Activated CD4-positive, alpha-beta T cell treated with anti-CD3 and anti-CD28 coated beads, Interleukin-2, amount 50 U/mL, for 24 hours (primary cell): ENCODE measurements around the gene ZNF584.
A peak's percentile ranks its signal among the peaks of the same experiment; 100 is the strongest.
"Not testable (repeated sequence)": the region's sequence is repeated elsewhere in the genome, so short reads cannot be mapped to it uniquely, and the experiment has no call there.

Experiments used
- DNase-seq, 2 donors: peaks; one replicate each; pipeline ENCODE4 v3.0.0-alpha.2; 2020; ENCODE audit warnings: low read depth in 1 of 2, low spot score in 1 of 2

ZNF584 gene

GRCh38 chr19:58403920-58404478, 4.5 kb upstream of the ZNF584 start:
- not testable (repeated sequence) for DNase-seq

DNA sequence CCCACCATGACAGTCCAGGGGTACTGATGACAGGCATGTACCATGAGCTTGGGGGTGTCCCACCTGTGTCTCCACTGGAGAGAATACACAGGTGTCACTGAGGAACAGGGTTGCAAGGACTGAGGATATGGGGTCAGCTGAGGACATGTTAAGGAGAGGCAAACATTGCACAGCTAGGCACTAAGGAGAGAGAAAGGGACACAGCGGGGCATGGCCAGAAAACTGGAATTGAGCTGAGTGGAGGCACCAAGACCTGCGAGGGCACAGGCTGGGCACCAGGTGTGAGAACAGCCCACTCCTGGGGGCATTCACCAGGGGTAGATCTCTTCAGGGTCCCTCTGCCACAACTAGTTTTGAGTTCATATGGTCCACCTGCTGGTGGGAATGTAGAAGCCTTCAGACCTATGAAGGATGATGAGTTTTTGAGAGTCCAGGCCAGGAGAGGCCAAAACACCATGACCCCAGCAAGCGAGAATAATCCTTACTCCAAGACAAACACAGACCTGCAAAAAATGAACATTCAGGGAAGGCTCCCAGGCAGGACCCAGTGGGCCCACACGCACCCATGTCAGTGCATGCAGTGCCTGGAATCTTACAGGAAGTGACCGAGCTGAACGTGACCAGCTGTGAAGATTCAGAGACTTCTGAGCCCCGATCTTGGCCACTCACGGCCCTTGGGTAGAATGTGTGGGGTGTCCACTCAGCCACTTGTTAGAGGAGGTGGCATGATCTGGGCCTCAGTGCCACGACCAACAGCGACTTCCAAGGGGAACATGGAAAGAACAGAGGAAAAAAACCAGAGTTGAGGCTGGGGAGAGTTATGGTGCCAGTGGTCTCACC, 1.4 kb upstream of the ZNF584 start:
- no peak for DNase-seq

GRCh38 chr19:58407658-58408151, 744 bp upstream of the ZNF584 start:
- no peak for DNase-seq

- no peak for DNase-seq
Measured at GRCh38 chr19:58409010-58409790, 751 bp downstream of the ZNF584 start.

DNA sequence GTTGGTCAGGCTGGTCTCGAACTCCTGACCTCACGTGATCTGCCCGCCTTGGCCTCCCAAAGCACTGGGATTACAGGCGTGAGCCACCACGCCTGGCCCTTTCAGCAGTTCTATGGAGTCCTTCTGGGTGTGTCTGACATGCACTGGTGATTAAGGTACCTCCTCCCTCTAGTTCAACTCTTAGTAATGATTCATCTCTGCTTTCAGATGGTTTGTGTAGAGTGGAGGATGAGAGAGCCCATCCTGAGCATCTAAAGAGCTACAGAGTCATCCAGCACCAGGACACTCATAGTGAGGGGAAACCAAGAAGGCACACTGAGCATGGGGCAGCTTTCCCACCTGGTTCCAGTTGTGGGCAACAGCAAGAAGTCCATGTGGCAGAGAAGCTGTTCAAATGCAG, 8.2 kb downstream of the ZNF584 start:
- DNase-seq, result no peak

GRCh38 chr19:58417071-58417470, 8.6 kb downstream of the ZNF584 start:
- no peak for DNase-seq

DNA sequence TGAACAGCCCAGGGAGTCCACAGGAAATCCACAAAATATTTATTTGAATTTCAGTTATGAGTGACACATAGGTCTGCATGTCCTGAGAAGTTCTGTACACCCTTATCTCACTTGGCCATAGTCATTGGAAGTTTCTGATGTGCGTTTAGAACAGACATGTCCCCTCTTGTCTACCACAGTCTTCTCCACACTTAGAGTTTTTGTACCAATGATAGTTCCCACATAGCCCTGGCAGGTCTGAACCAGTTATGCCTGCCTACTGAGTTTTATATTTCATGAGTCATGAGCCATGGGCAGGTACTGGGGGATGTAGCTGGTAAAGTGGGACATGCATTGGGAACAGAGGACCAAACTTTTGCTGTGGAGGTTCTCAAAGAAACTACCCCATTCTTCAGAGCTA, 20.2 kb downstream of the ZNF584 start:
- no peak for DNase-seq

GRCh38 chr19:58429745-58430144, 21.3 kb downstream of the ZNF584 start:
- no peak for DNase-seq

GRCh38 chr19:58434217-58434616, 25.8 kb downstream of the ZNF584 start:
- DNase-seq, result no peak

DNA sequence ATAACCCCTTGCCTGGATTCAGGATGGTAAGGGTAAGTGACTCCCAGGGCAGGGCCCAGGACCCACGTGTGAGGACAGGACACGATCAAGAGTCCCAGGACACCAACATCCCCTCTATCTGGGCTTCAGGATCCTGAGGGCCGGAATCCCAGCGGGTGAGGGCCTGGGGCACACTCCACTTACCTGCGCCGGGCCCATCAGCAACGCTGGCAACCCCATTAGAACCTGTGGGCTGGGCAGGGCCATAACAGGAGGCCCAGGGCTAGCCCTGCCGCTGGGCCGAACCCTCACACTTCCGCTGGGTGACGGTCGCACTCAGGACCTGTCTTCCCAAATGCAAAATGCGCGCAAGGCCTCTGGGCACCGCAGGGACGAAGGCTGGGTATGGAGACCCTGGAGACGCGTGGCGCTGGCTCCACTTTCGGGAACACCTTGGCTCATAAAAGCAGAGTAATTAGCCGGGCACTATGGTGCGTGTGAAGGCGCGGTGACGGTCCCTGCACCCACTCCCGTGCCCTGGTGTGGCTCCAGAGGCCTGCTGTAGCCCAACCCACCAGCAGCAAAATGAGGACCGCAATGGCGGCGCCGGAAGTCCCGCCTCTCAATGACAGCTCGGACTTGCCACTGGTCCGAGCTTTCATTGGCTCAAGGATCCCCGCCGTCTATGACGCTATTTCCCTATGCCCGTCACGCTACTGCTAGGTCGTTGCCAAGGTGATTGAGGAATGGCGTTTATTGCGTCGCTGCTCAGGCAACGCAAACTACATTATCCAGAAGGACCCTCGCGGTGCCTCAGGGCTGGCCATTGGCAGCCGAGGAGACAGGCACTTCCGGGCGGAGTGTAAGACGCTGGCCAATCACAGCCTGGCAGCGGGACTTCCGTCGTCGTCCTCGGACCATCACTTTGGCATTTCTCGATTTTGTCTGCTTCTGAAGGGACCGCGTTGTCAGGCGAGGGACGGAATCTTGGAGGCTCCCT, 31.4 kb downstream of the ZNF584 start, which contains the start of gene ZNF132:
TSS of gene ZNF132 (minus strand) at position 578 of the 979 bp plus-strand sequence. CDS start at position 246, 332 bp downstream.
- DNase-seq, result peak; percentile 78 to 96

DNA sequence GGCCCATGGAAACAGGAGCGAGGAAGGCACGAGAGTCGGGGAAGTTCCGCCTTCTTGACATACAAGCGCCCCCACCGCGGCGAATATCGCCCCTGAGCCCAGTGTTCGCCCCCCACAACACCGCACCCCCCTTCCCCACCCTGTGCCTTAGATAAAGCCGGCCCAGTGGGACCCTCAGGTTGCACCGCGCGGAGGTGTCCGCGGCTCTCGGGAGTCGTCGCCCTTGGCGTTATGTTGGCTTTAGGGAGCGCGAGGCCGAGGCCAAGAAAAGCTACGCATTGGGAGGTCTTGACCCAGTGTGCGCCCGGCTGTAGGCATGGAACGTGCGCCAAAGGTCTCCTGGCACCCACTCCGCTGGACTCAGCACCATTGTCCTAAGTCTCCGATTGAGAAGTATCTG, 32.1 kb downstream of the ZNF584 start:
- no peak for DNase-seq

- DNase-seq, result not testable (repeated sequence)
Measured at GRCh38 chr19:58442986-58443385, 34.5 kb downstream of the ZNF584 start.

GRCh38 chr19:58448860-58449259, 40.4 kb downstream of the ZNF584 start:
- DNase-seq, result not testable (repeated sequence)

- DNase-seq, result not testable (repeated sequence)
Measured at GRCh38 chr19:58449980-58450379, 41.5 kb downstream of the ZNF584 start.

DNA sequence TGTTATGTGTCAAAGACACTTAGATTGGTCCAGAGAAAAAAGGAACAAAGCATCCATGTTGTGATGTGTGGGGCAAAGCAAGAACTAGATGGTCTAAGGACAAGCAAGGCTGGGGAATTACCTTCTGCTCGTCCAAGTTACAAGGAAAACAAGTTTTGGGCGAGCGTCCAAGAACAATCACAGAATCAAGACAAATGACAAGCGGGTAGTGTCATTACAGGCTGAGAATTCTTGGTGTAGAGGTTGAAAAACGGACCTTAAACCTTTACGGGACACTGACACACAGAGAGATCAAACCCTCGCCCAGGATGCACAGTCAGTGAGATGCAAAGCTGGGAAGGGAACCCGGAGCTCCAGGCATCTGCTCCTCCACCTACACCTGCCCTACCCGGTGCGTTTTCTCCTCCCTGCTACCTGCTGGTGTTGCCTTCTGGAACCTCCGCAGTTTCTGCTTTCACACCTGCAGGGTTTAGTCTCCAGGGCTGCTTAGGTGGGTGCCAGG, 42.5 kb downstream of the ZNF584 start:
- DNase-seq, result no peak

DNA sequence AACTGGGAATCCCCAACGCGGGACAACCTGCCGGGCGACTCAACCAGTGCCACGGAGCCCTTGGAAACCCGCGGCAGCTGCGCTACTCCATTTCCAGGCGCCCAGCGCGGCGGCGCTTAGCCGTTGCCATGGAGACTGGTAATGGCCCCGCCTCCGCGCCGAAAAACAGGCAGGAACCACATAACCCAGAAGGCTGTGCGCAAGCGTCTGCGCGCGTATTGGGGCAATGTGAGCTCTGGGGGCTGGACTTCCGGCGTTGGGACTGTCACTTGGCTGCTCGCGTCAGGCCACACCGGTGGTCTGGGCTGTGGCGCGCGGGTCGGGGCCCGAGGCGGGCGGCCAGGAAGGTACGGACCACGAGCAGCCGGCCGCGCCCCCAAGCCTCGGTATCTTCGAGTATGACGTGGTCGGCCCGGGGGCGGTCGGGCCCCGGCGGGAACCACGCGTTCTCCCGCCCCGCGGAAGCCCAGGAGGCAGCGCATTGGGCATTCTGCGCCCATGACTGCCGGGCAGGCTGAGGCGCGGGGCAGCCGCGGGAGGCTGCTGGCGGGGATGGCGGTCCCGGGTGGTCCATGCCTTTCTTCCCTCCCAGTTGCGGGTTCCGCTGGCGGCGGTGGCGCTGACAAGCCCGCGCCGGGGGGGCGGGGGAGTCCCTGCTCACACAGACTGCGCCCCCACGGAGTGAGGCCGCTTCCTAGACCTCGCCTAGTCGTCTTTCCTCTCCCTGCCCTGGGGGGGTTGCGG, 43.1 kb downstream of the ZNF584 start, which contains the start of gene ZNF324B:
TSS of gene ZNF324B (plus strand) at position 265 of the 744 bp plus-strand sequence. CDS start 2,080 bp downstream, outside the sequence.
- peak; percentile 89 to 95 for DNase-seq

GRCh38 chr19:58453743-58454142, 45.3 kb downstream of the ZNF584 start:
- DNase-seq, result no peak

DNA sequence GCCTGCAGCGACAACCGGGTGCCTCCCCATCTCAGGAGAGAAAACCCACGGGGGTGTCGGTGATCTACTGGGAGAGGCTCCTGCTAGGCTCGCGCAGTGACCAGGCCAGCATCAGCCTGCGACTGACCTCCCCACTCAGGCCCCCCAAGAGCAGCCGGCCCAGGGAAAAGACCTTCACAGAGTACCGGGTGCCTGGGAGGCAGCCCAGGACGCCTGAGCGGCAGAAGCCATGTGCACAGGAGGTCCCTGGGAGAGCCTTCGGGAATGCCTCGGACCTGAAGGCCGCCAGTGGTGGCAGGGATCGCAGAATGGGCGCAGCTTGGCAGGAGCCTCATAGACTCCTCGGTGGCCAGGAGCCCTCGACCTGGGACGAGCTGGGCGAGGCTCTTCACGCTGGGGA, 46.9 kb downstream of the ZNF584 start:
- no peak for DNase-seq

DNA sequence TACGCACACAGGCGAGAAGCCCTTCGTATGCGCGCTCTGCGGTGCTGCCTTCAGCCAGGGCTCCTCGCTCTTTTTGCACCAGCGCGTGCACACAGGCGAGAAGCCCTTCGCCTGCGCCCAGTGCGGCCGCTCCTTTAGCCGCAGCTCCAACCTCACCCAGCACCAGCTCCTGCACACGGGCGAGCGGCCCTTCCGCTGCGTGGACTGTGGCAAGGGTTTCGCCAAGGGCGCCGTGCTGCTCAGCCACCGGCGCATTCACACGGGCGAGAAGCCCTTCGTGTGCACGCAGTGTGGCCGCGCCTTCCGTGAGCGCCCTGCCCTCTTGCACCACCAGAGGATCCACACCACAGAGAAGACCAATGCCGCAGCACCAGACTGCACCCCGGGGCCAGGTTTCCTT, 47.7 kb downstream of the ZNF584 start:
- DNase-seq, result no peak
